IMR-90 (cell line): Measurements from ENCODE around the gene TNIP2. TPM values are rescaled to one million over a fixed set of nuclear protein-coding genes. Genes with fewer than 3 reads are reported as not detected.

ENCODE experiments used
- ATAC-seq: fragments of 200-7000 bp; cut with Tn5 transposase; 2 replicates; pipeline ENCODE4 v1.9.1; 2020; ENCODE audit warnings: low read depth, mild to moderate bottlenecking, moderate library complexity
- BruUV-seq: library from RNA; stranded (reverse); fragments of 400-500 nt; replicated peaks from 2 replicates; lab custom pipeline; 2021; lab: Mats Ljungman, UMichigan
- CTCF ChIA-PET: fragments of 300-600 bp; formaldehyde crosslinking; extraction: SDS; loops from one replicate; lab custom pipeline; 2021; ENCODE audit warnings: antibody characterized with exemption; lab: Yijun Ruan, JAX
- POLR2A ChIA-PET: fragments of 300-600 bp; sonication (Branson Sonifier 250); formaldehyde crosslinking; loops from one replicate; lab custom pipeline; 2022; ENCODE audit warnings: antibody characterized with exemption; ENCODE audit not compliant: unreplicated experiment; lab: Charles Lee
- DNase-seq: peaks from one replicate; pipeline ENCODE4 v3.0.0; 2013
- H2AFZ ChIP-seq: replicated peaks from 2 replicates; pipeline ENCODE3; 2013; ENCODE audit warnings: low read length, mild to moderate bottlenecking; ENCODE audit not compliant: poor library complexity
- H2AK5ac ChIP-seq: 2 replicates; pipeline ENCODE4 v1.6.1; 2013; ENCODE audit warnings: low read depth, low read length, inconsistent platforms
- H2AK9ac ChIP-seq: replicated peaks from 2 replicates; pipeline ENCODE3; 2013; ENCODE audit warnings: mild to moderate bottlenecking, low read depth, low read length, moderate library complexity; ENCODE audit not compliant: poor library complexity
- H2BK120ac ChIP-seq: 2 replicates; pipeline ENCODE4 v1.6.1; 2013; ENCODE audit warnings: low read depth, low read length, inconsistent platforms
- H2BK15ac ChIP-seq: 3 replicates; pipeline ENCODE4 v1.6.1; 2013; ENCODE audit warnings: low read depth, low read length, inconsistent platforms
- H2BK20ac ChIP-seq: 2 replicates; pipeline ENCODE4 v1.6.1; 2013; ENCODE audit warnings: low read depth, mild to moderate bottlenecking, inconsistent platforms, low read length, moderate library complexity
- H2BK5ac ChIP-seq: 2 replicates; pipeline ENCODE4 v1.6.1; 2013; ENCODE audit warnings: mild to moderate bottlenecking, low read depth, low read length, inconsistent platforms; ENCODE audit not compliant: poor library complexity, severe bottlenecking
- H3K14ac ChIP-seq: replicated peaks from 2 replicates; pipeline ENCODE4 v1.6.1; 2013; ENCODE audit warnings: low read depth, low read length, inconsistent platforms
- H3K18ac ChIP-seq: 2 replicates; pipeline ENCODE4 v1.6.1; 2013; ENCODE audit warnings: low read depth, low read length, control low read depth
- H3K23ac ChIP-seq: 2 replicates; pipeline ENCODE4 v1.6.1; 2013; ENCODE audit warnings: low read depth, low read length, inconsistent platforms
- H3K27ac ChIP-seq: 2 replicates; pipeline ENCODE4 v1.5.1; 2013; ENCODE audit warnings: mild to moderate bottlenecking, control low read depth, low read length; ENCODE audit not compliant: insufficient read depth
- H3K27me3 ChIP-seq: 2 replicates; pipeline ENCODE4 v1.6.1; 2013; ENCODE audit warnings: low read length; ENCODE audit not compliant: control insufficient read depth, insufficient read depth
- H3K36me3 ChIP-seq: 2 replicates; pipeline ENCODE4 v1.6.1; 2013; ENCODE audit warnings: low read length, mixed read lengths; ENCODE audit not compliant: control insufficient read depth, insufficient read depth
- H3K4ac ChIP-seq: 2 replicates; pipeline ENCODE4 v1.6.1; 2013; ENCODE audit warnings: low read depth, low read length, inconsistent platforms
- H3K4me1 ChIP-seq: 2 replicates; pipeline ENCODE4 v1.6.1; 2013; ENCODE audit warnings: low read length, mixed read lengths; ENCODE audit not compliant: control insufficient read depth, insufficient read depth
- H3K4me2 ChIP-seq: 2 replicates; pipeline ENCODE4 v1.6.1; 2013; ENCODE audit warnings: low read depth, mild to moderate bottlenecking, control low read depth, low read length, moderate library complexity
- H3K4me3 ChIP-seq: 2 replicates; pipeline ENCODE4 v1.5.1; 2013; ENCODE audit warnings: low read depth, mild to moderate bottlenecking, control low read depth, low read length, moderate library complexity; ENCODE audit not compliant: insufficient read depth
- H3K56ac ChIP-seq: 2 replicates; pipeline ENCODE4 v1.6.1; 2013; ENCODE audit warnings: low read length, inconsistent platforms; ENCODE audit not compliant: insufficient read depth; ENCODE audit errors: extremely low read depth
- H3K79me1 ChIP-seq, 2 experiments: 2 replicates each; pipeline ENCODE4 v1.6.1; 2013; ENCODE audit warnings: low read length in 2 of 2, inconsistent platforms in 1 of 2, low read depth in 1 of 2
- H3K9ac ChIP-seq: 2 replicates; pipeline ENCODE4 v1.6.1; 2013; ENCODE audit warnings: low read depth, low read length, control low read depth
- H3K9me1 ChIP-seq: 2 replicates; pipeline ENCODE4 v1.6.1; 2013; ENCODE audit warnings: low read length, inconsistent platforms; ENCODE audit not compliant: insufficient read depth
- H3K9me3 ChIP-seq: 2 replicates; pipeline ENCODE4 v1.6.1; 2013; ENCODE audit warnings: low read length; ENCODE audit not compliant: control insufficient read depth, insufficient read depth
- H4K20me1 ChIP-seq: 2 replicates; pipeline ENCODE4 v1.6.1; 2013; ENCODE audit warnings: low read length, inconsistent platforms; ENCODE audit not compliant: insufficient read depth
- H4K5ac ChIP-seq: 2 replicates; pipeline ENCODE4 v1.6.1; 2013; ENCODE audit warnings: mild to moderate bottlenecking, low read depth, low read length, control low read depth
- H4K8ac ChIP-seq, 2 experiments: 2 replicates each; pipeline ENCODE4 v1.6.1; 2013; ENCODE audit warnings: low read depth in 2 of 2, low read length in 2 of 2, control low read depth in 1 of 2, inconsistent platforms in 1 of 2
- H4K91ac ChIP-seq: 2 replicates; pipeline ENCODE4 v1.6.1; 2013; ENCODE audit warnings: low read depth, low read length, inconsistent platforms; ENCODE audit not compliant: insufficient read depth
- CEBPB ChIP-seq: IDR thresholded peaks from 2 replicates; pipeline ENCODE4 v1.6.1; 2012; ENCODE audit warnings: low read depth, low read length, improper control_type of control experiment
- CHD1 ChIP-seq: IDR thresholded peaks from 2 replicates; pipeline ENCODE4 v1.6.1; 2012; ENCODE audit warnings: low read depth, low read length, improper control_type of control experiment
- ELK1 ChIP-seq: fragments of 150-350 bp; IDR thresholded peaks from 2 replicates; pipeline ENCODE4 v1.6.1; 2016; ENCODE audit warnings: low read depth, mild to moderate bottlenecking, low read length, moderate library complexity, borderline replicate concordance
- FOS ChIP-seq: fragments of 150-350 bp; IDR thresholded peaks from 2 replicates; pipeline ENCODE4 v1.6.1; 2016; ENCODE audit warnings: low read depth, low read length
- MAZ ChIP-seq: IDR thresholded peaks from 2 replicates; pipeline ENCODE4 v1.6.1; 2012; ENCODE audit warnings: low read depth, mild to moderate bottlenecking, low read length, improper control_type of control experiment, moderate library complexity, borderline replicate concordance
- MXI1 ChIP-seq: IDR thresholded peaks from 2 replicates; pipeline ENCODE4 v1.6.1; 2012; ENCODE audit warnings: low read depth, mild to moderate bottlenecking, low read length, moderate library complexity, borderline replicate concordance
- RAD21 ChIP-seq: IDR thresholded peaks from 2 replicates; pipeline ENCODE4 v1.6.1; 2012; ENCODE audit warnings: low read length, improper control_type of control experiment
- RFX5 ChIP-seq: IDR thresholded peaks from 2 replicates; pipeline ENCODE4 v1.8.0; 2012; ENCODE audit warnings: low read depth, mild to moderate bottlenecking, low read length, moderate library complexity
- WGBS, 2 experiments: methylation state at CpG; one replicate each; pipeline versions ENCODE4 v1.1.5 to v1.1.7; 2013; ENCODE audit warnings: missing lambda C conversion rate in 2 of 2; ENCODE audit not compliant: insufficient read length in 1 of 2; ENCODE audit errors: extremely low coverage in 2 of 2; 5-methylcytosine and 5-hydroxymethylcytosine counted together
- dilution Hi-C: fragments of 300-500 bp; cut with HindIII; formaldehyde crosslinking; loops from one replicate; pipeline ENCODE4 v1.14.3; 2018; ENCODE audit warnings: low sequenced_read_pairs; ENCODE audit not compliant: unreplicated experiment
- in situ Hi-C: fragments of 300-500 bp; cut with MboI; formaldehyde crosslinking; loops from 3 replicates; pipeline ENCODE4 v1.14.3; 2019; ENCODE audit warnings: low sequenced_read_pairs, inconsistent platforms, mixed read lengths
- intact Hi-C: fragments of 100-400 bp; cut with micrococcal nuclease; formaldehyde crosslinking; loops from 2 replicates; pipeline ENCODE4 v1.10.0; 2022
- polyA plus RNA-seq, 3 experiments: library from polyadenylated mRNA; depleted of rRNA; stranded (reverse); fragments of >200 nt; gene quantifications; 2 replicates each; pipeline ENCODE4 v1.2.3, GENCODE V29; 2012; ENCODE audit warnings: low replicate concordance in 1 of 3
- total RNA-seq: library from RNA; depleted of rRNA; stranded (reverse); fragments of >200 nt; gene quantifications from 2 replicates; pipeline ENCODE4 v1.2.3, GENCODE V29; 2012
- TF ChIP-seq, protein P1 (sequence below): conservative IDR thresholded peaks from 2 replicates; pipeline ENCODE4 v1.5.1; 2012; ENCODE audit warnings: mild to moderate bottlenecking, low read depth, low read length, improper control_type of control experiment

Gene TNIP2
- total and polyA plus RNA-seq, 2 of the 4 experiments (the other 2 are of a cell fraction): 33.3 to 38.5 TPM

DNA sequence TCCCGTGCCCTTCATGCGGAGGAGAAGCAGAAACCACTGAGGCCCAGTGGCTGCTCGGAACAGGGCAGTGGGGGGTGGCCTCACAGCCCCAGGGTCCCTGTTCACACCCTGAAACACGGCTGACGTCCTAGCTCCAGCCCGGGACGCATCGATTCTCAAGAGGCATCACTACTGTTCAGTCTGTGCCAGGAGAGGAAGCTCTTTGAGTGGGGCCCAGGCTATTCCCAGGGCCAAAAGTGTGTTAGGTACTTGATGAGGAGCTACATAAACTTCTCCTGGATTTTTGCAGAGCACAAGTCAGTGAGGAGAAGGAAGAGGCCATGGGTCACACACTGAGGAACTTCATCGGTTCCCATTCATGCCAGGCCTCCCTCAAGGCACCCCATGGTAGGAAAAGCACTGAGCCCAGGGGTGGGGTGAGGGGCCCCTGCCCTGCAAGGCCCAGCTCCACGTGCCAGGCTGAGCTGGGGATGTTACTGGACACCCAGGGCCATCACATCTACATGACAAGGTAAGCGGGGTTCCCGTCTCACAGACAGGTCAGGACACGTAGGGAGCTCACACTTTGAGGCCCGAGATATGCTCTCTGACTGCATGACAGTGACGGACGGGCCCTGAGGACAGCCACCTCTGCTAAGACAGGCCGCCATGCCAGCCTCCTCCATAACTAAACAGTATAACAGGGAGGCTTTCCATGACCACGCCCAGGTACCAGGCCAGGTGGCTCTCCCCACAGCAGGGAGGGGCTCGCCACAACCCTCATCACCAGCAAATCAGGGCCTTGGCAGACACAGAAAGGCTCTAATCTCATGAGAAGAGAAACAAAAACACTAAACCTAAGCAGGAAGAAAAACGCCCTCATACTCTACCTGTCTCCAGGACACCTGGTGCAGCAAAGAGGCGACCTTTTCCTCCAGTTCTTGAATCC is 12.4 kb downstream of the TNIP2 start:
- H3K4me2 ChIP-seq: no peak overlapping the region
- WGBS, 2 experiments: 98% methylated on average over 13 of the region's 21 CpGs; no CpG with 5 or more reads in 1 of the 2 experiments

More for the DNA sequence above, 12.4 kb downstream of the TNIP2 start:
- Histone ChIP-seq H3K9ac (no peak overlapping the region), H3K56ac (no peak overlapping the region), H3K4ac (no peak overlapping the region), H3K9me3 (no peaks in the 10 kb centered on the region), H3K4me3 (no peak overlapping the region), H4K91ac (no peak overlapping the region), H3K27me3 (no peaks in the 10 kb centered on the region), H3K36me3 (peaks cover 49% of the 10 kb centered on the region), H3K18ac (no peak overlapping the region), H3K14ac (no peak overlapping the region), H3K4me1 (peaks cover 28% of the 10 kb centered on the region), H3K79me1 (peaks cover 9 to 64% of the 10 kb centered on the region in 2 experiments; a peak in 3 of 4 replicates), H2BK120ac (no peak overlapping the region), H3K9me1 (peaks cover 33% of the 10 kb centered on the region), H2BK15ac (no peak overlapping the region), H4K20me1 (peaks cover 21% of the 10 kb centered on the region), H3K23ac (no peak overlapping the region), H2AK5ac (no peak overlapping the region), H4K5ac (no peak overlapping the region), H2BK5ac (no peak overlapping the region), H4K8ac (no peak overlapping the region), H2AFZ (no peak overlapping the region), H3K27ac (no peak overlapping the region), H2BK20ac (no peak overlapping the region), H2AK9ac (no peak overlapping the region)
- ChIA-PET POLR2A (no interaction called here), CTCF (no interaction called here)
- intact Hi-C loops: no loop called here
- DNase-seq: no peak
- dilution Hi-C loops: no loop called here
- no TSS peak for BruUV-seq
- ATAC-seq: no peak
- no peak for TF ChIP-seq CEBPB
- TF ChIP-seq FOS: no peak
- TF ChIP-seq MAZ: no peak
- TF ChIP-seq RFX5: no peak
- no peak for TF ChIP-seq MXI1
- TF ChIP-seq, protein P1, sequence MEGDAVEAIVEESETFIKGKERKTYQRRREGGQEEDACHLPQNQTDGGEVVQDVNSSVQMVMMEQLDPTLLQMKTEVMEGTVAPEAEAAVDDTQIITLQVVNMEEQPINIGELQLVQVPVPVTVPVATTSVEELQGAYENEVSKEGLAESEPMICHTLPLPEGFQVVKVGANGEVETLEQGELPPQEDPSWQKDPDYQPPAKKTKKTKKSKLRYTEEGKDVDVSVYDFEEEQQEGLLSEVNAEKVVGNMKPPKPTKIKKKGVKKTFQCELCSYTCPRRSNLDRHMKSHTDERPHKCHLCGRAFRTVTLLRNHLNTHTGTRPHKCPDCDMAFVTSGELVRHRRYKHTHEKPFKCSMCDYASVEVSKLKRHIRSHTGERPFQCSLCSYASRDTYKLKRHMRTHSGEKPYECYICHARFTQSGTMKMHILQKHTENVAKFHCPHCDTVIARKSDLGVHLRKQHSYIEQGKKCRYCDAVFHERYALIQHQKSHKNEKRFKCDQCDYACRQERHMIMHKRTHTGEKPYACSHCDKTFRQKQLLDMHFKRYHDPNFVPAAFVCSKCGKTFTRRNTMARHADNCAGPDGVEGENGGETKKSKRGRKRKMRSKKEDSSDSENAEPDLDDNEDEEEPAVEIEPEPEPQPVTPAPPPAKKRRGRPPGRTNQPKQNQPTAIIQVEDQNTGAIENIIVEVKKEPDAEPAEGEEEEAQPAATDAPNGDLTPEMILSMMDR: no peak
- TF ChIP-seq CHD1: no peak
- no peak for TF ChIP-seq ELK1
- no peak for TF ChIP-seq RAD21
- in situ Hi-C loops: no loop called here
